ENCODE measurements around the gene C3orf70.

The C3orf70 gene

GRCh38 chr3:185151964-185152409, 873 bp downstream of the C3orf70 start:
- Histone ChIP-seq H2AFZ (ENCODE audit: low read depth, low read length) (no peak overlapping the region), H3K9ac (ENCODE audit: low read length) (no peak overlapping the region), H3K4me1 (ENCODE audit: low read length) (no peaks in the 10 kb centered on the region), H3K79me2 (ENCODE audit: low read length) (no peaks in the 10 kb centered on the region), H3K4me2 (ENCODE audit: low read length) (no peak overlapping the region), H4K20me1 (ENCODE audit: insufficient read depth, low read length) (no peaks in the 10 kb centered on the region), H3K4me3 (ENCODE audit: low read length) (no peak overlapping the region), H3K36me3 (replicated peaks; ENCODE audit: low read depth, low read length) (no peaks in the 10 kb centered on the region), H3K27ac (ENCODE audit: low read length) (no peak overlapping the region), H3K27me3 (ENCODE audit: low read depth, low read length) (peaks cover 33% of the 10 kb centered on the region), H3K9me3 (ENCODE audit: insufficient read depth, low read length) (no peaks in the 10 kb centered on the region)
- TF ChIP-seq CTCF (IDR thresholded peaks at IDR 0.05; ENCODE audit: low read depth, low read length) (no peak), EZH2phosphoT487 (IDR thresholded peaks at IDR 0.05; ENCODE audit: low read depth) (no peak)

- Histone ChIP-seq H3K4me2 (ENCODE audit: low read length) (no peak overlapping the region), H3K27me3 (ENCODE audit: low read depth, low read length) (peaks cover 37% of the 10 kb centered on the region), H3K9ac (ENCODE audit: low read length) (no peak overlapping the region), H3K79me2 (ENCODE audit: low read length) (no peaks in the 10 kb centered on the region), H4K20me1 (ENCODE audit: insufficient read depth, low read length) (no peaks in the 10 kb centered on the region), H2AFZ (ENCODE audit: low read depth, low read length) (no peak overlapping the region), H3K9me3 (ENCODE audit: insufficient read depth, low read length) (no peaks in the 10 kb centered on the region), H3K4me1 (ENCODE audit: low read length) (no peaks in the 10 kb centered on the region), H3K27ac (ENCODE audit: low read length) (no peak overlapping the region), H3K36me3 (replicated peaks; ENCODE audit: low read depth, low read length) (no peaks in the 10 kb centered on the region), H3K4me3 (ENCODE audit: low read length) (no peak overlapping the region)
- TF ChIP-seq EZH2phosphoT487 (IDR thresholded peaks at IDR 0.05; ENCODE audit: low read depth) (no peak), CTCF (IDR thresholded peaks at IDR 0.05; ENCODE audit: low read depth, low read length) (no peak)
These were observed 1.5 kb downstream of the C3orf70 start for GRCh38 chr3:185151101-185151963.

GRCh38 chr3:185150561-185150960, 2.3 kb downstream of the C3orf70 start:
- TF ChIP-seq EZH2phosphoT487 (IDR thresholded peaks at IDR 0.05; ENCODE audit: low read depth): no peak
- TF ChIP-seq CTCF (IDR thresholded peaks at IDR 0.05; ENCODE audit: low read depth, low read length): no peak
- Histone ChIP-seq H3K4me1 (ENCODE audit: low read length) (no peaks in the 10 kb centered on the region), H4K20me1 (ENCODE audit: insufficient read depth, low read length) (no peaks in the 10 kb centered on the region), H3K27ac (ENCODE audit: low read length) (no peak overlapping the region), H3K9me3 (ENCODE audit: insufficient read depth, low read length) (no peaks in the 10 kb centered on the region), H3K4me3 (ENCODE audit: low read length) (no peak overlapping the region), H3K27me3 (ENCODE audit: low read depth, low read length) (peaks cover 37% of the 10 kb centered on the region), H3K4me2 (ENCODE audit: low read length) (no peak overlapping the region), H3K36me3 (replicated peaks; ENCODE audit: low read depth, low read length) (no peaks in the 10 kb centered on the region), H3K79me2 (ENCODE audit: low read length) (no peaks in the 10 kb centered on the region), H2AFZ (ENCODE audit: low read depth, low read length) (no peak overlapping the region), H3K9ac (ENCODE audit: low read length) (no peak overlapping the region)

GRCh38 chr3:185149591-185149990, 3.3 kb downstream of the C3orf70 start:
- H3K36me3 ChIP-seq (replicated peaks; ENCODE audit: low read depth, low read length): no peaks in the 10 kb centered on the region
- H3K4me1 ChIP-seq (ENCODE audit: low read length): no peaks in the 10 kb centered on the region
- no peak overlapping the region for H3K27ac ChIP-seq (ENCODE audit: low read length)
- no peak overlapping the region for H3K9ac ChIP-seq (ENCODE audit: low read length)
- no peak overlapping the region for H2AFZ ChIP-seq (ENCODE audit: low read depth, low read length)
- TF ChIP-seq CTCF (IDR thresholded peaks at IDR 0.05; ENCODE audit: low read depth, low read length) (no peak), EZH2phosphoT487 (IDR thresholded peaks at IDR 0.05; ENCODE audit: low read depth) (no peak)
- no peaks in the 10 kb centered on the region for H3K9me3 ChIP-seq (ENCODE audit: insufficient read depth, low read length)
- no peak overlapping the region for H3K4me3 ChIP-seq (ENCODE audit: low read length)
- no peak overlapping the region for H3K4me2 ChIP-seq (ENCODE audit: low read length)
- H4K20me1 ChIP-seq (ENCODE audit: insufficient read depth, low read length): no peaks in the 10 kb centered on the region
- peaks cover 37% of the 10 kb centered on the region for H3K27me3 ChIP-seq (ENCODE audit: low read depth, low read length)
- no peaks in the 10 kb centered on the region for H3K79me2 ChIP-seq (ENCODE audit: low read length)
